ENCODE results near the gene BORCS6. TPM values are rescaled to one million over a fixed set of nuclear protein-coding genes. Genes with fewer than 3 reads are reported as not detected.

Gene BORCS6
- total RNA-seq, 1 experiment from 2014 or later = 3.7 TPM

DNA sequence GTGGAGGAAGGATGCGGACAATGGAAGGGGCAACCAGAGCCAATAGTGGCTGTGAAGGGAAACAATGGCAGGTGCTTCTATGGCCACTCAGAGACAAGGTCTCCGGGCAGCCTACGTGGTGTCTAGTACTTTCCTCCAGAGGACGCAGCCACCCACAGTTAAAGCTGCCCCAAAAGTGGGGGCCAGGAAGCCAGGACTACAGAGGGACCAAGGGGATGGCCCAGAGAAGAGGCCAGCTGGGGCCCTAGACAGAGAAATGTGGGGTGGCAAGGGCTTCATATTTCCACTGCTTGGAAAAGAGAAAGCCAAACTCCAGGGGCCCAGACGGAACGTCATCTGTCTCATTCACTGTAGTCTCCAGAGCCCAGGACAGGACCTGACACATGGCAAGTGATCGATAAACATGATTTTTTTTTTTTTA lies 36.9 kb downstream of the BORCS6 start:
- Mint-ChIP-seq H3K9me3 (ENCODE audit: low read depth, unreplicated experiment) (no peaks in the 10 kb centered on the region), H3K36me3 (ENCODE audit: insufficient read depth, unreplicated experiment) (peaks cover 7% of the 10 kb centered on the region), H3K4me3 (ENCODE audit: low read depth, unreplicated experiment) (no peak overlapping the region), H3K27ac (ENCODE audit: unreplicated experiment) (no peak overlapping the region), H3K27me3 (ENCODE audit: unreplicated experiment) (no peaks in the 10 kb centered on the region), H3K4me1 (ENCODE audit: low read depth, unreplicated experiment) (no peaks in the 10 kb centered on the region)
- CTCF ChIA-PET = interaction anchor here (0.8 to 1.1 kb wide), 2 partner anchors 26 to 68 kb away, joined by 3 to 7 read pairs; no protein-coding TSS in a partner anchor
- BruUV-seq (replicated peaks) = no TSS peak
- TF ChIP-seq, protein P1, sequence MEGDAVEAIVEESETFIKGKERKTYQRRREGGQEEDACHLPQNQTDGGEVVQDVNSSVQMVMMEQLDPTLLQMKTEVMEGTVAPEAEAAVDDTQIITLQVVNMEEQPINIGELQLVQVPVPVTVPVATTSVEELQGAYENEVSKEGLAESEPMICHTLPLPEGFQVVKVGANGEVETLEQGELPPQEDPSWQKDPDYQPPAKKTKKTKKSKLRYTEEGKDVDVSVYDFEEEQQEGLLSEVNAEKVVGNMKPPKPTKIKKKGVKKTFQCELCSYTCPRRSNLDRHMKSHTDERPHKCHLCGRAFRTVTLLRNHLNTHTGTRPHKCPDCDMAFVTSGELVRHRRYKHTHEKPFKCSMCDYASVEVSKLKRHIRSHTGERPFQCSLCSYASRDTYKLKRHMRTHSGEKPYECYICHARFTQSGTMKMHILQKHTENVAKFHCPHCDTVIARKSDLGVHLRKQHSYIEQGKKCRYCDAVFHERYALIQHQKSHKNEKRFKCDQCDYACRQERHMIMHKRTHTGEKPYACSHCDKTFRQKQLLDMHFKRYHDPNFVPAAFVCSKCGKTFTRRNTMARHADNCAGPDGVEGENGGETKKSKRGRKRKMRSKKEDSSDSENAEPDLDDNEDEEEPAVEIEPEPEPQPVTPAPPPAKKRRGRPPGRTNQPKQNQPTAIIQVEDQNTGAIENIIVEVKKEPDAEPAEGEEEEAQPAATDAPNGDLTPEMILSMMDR (IDR thresholded peaks at IDR 0.05; ENCODE audit: unreplicated experiment) = no peak
- no peak for DNase-seq
- intact Hi-C loops (cut with micrococcal nuclease; ENCODE audit: unreplicated experiment) = no loop called here

DNA sequence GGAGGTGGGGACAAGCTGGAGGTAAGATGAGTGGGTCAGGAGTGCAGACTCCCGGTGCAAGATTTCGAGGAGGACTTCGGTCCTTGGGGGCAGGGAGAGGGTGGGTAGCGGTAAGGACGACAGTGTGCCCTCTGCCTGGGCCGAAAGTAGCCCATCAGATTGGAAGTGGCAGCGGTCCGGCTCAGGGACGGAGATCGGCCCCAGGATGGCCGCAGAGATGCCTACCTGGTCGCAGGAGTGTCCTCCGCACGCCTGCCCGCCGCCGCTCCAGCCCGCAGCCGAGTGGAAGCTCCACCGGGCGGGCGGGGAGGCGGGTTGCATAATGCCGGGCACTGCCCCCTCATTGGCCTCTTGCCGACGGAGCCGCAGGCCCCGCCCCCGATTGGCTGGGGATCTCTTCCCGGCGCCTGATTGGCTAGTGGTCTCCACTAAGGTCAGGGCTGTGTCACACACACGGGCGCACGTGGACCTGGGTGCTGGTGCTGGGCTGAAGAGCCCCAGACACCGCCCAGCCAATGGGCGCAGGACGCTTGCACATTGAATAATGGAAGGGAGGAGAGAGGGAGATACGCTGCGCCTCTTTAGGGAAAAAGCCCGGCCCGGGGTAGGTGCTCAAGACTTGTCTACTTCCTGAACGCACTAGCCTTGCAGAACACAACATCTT lies 37.7 kb downstream of the BORCS6 start, which contains the start of gene PER1:
Gene PER1, minus strand, starts transcription at position 293 of the 664 bp plus-strand sequence. CDS start 1,698 bp downstream, outside the sequence.
- intact Hi-C loops (cut with micrococcal nuclease; ENCODE audit: unreplicated experiment) = no loop called here
- Mint-ChIP-seq H3K4me1 (ENCODE audit: low read depth, unreplicated experiment) (no peaks in the 10 kb centered on the region), H3K36me3 (ENCODE audit: insufficient read depth, unreplicated experiment) (peaks cover 11% of the 10 kb centered on the region), H3K27me3 (ENCODE audit: unreplicated experiment) (no peaks in the 10 kb centered on the region), H3K9me3 (ENCODE audit: low read depth, unreplicated experiment) (no peaks in the 10 kb centered on the region), H3K27ac (ENCODE audit: unreplicated experiment) (peak within 1 kb of the TSS; percentile 70), H3K4me3 (ENCODE audit: low read depth, unreplicated experiment) (peak within 1 kb of the TSS; percentile 71)
- CTCF ChIA-PET = no interaction called here
- TF ChIP-seq, protein P1 (IDR thresholded peaks at IDR 0.05; ENCODE audit: unreplicated experiment) = no peak
- peak; percentile 88 for DNase-seq
- BruUV-seq (replicated peaks) = no TSS peak

DNA sequence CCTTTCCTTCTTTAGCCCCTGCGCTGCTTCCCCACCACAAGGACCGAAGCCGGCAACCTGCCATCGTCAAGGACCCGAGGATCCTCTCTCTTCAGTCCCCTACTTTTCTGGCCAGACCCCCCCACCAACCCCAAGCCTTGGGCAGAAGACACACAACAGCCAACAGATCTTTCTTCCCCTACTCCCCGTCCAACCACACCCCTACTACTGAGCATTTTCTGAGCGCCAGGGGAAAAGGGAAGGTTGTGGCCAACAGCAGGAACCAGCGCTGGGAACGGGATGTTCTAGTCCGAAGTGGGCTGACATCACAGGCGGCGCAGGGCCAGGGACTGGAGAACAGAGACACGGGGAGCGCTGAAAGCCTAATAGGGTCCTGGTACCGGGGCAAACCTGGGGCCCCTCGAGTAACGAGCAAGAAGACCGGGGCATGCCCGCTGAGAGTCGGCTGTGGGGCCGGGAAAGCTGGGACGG lies 38.3 kb downstream of the BORCS6 start:
- no peaks in the 10 kb centered on the region for H3K4me1 Mint-ChIP-seq (ENCODE audit: low read depth, unreplicated experiment)
- H3K27ac Mint-ChIP-seq (ENCODE audit: unreplicated experiment) = peak overlapping the region; percentile 70

DNA sequence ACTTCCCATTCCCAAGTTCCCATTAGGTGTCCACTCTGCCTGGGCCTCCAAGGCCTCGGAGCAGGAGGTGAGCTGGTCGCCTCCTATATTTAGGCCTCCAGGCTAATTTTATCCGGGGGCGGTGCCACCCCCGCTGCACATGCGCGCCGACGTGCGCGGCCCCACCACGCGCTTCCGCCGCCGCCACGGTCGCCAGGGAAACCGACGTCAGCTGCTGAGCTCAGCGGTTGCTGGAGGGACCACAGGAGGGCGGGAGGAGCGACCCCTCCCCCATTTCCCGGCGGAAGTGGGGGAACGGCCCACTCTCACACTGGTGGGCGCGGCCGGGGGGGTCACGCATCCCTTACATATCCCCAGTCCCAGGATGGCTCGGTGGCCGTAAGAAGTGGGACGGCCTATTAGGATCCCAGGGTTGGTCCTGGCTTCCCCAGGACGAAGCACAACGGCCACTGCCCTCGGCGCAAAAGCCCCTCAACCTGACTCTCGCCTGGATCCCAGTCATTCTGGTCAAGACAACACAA lies 38.8 kb downstream of the BORCS6 start:
- DNase-seq = no peak
- no TSS peak for BruUV-seq (replicated peaks)
- TF ChIP-seq, protein P1 (IDR thresholded peaks at IDR 0.05; ENCODE audit: unreplicated experiment) = no peak
- no peaks in the 10 kb centered on the region for H3K4me1 Mint-ChIP-seq (ENCODE audit: low read depth, unreplicated experiment)
- H3K27me3 Mint-ChIP-seq (ENCODE audit: unreplicated experiment) = no peaks in the 10 kb centered on the region
- intact Hi-C loops (cut with micrococcal nuclease; ENCODE audit: unreplicated experiment) = no loop called here
- H3K9me3 Mint-ChIP-seq (ENCODE audit: low read depth, unreplicated experiment) = no peaks in the 10 kb centered on the region
- H3K4me3 Mint-ChIP-seq (ENCODE audit: low read depth, unreplicated experiment) = peak overlapping the region; percentile 71
- peaks cover 18% of the 10 kb centered on the region for H3K36me3 Mint-ChIP-seq (ENCODE audit: insufficient read depth, unreplicated experiment)
- CTCF ChIA-PET = no interaction called here
- H3K27ac Mint-ChIP-seq (ENCODE audit: unreplicated experiment) = no peak overlapping the region

More for the DNA sequence above, 38.3 kb downstream of the BORCS6 start:
- peaks cover 17% of the 10 kb centered on the region for H3K36me3 Mint-ChIP-seq (ENCODE audit: insufficient read depth, unreplicated experiment)
- peak overlapping the region; percentile 71 for H3K4me3 Mint-ChIP-seq (ENCODE audit: low read depth, unreplicated experiment)
- no TSS peak for BruUV-seq (replicated peaks)
- intact Hi-C loops (cut with micrococcal nuclease; ENCODE audit: unreplicated experiment) = no loop called here
- no peak for DNase-seq
- H3K27me3 Mint-ChIP-seq (ENCODE audit: unreplicated experiment) = no peaks in the 10 kb centered on the region
- CTCF ChIA-PET = no interaction called here
- no peaks in the 10 kb centered on the region for H3K9me3 Mint-ChIP-seq (ENCODE audit: low read depth, unreplicated experiment)
- TF ChIP-seq, protein P1 (IDR thresholded peaks at IDR 0.05; ENCODE audit: unreplicated experiment) = no peak

Data from Calu3 (cell line).